Nephron (organoid): ENCODE measurements around the gene OR10G7.

ENCODE experiments used
- H3K27ac Mint-ChIP-seq, 3 experiments: 2 replicates each; pipeline ENCODE4 v1.8.0; 2020; ENCODE audit warnings: mixed read lengths in 3 of 3, mild to moderate bottlenecking in 2 of 3, moderate library complexity in 1 of 3
- H3K27me3 Mint-ChIP-seq: 2 replicates; pipeline ENCODE4 v1.8.0; 2021; ENCODE audit warnings: low read depth, mild to moderate bottlenecking, moderate library complexity, mixed read lengths
- H3K36me3 Mint-ChIP-seq: 2 replicates; pipeline ENCODE4 v1.8.0; 2020; ENCODE audit warnings: low read depth, mixed read lengths
- H3K4me1 Mint-ChIP-seq: 2 replicates; pipeline ENCODE4 v1.8.0; 2020; ENCODE audit warnings: mixed read lengths
- H3K4me3 Mint-ChIP-seq, 3 experiments: 2 replicates each; pipeline ENCODE4 v1.8.0; 2020; ENCODE audit warnings: mild to moderate bottlenecking in 3 of 3, mixed read lengths in 3 of 3, moderate library complexity in 2 of 3
- H3K9me3 Mint-ChIP-seq: 2 replicates; pipeline ENCODE4 v1.8.0; 2020; ENCODE audit warnings: mixed read lengths
- TF ChIP-seq, protein P1 (sequence below), 3 experiments: fragments of 200-600 bp; sonication (generic); IDR thresholded peaks; one replicate each; pipeline ENCODE4 v1.5.0; 2021; ENCODE audit warnings: antibody characterized with exemption in 3 of 3; ENCODE audit not compliant: unreplicated experiment in 3 of 3

OR10G7 gene

DNA sequence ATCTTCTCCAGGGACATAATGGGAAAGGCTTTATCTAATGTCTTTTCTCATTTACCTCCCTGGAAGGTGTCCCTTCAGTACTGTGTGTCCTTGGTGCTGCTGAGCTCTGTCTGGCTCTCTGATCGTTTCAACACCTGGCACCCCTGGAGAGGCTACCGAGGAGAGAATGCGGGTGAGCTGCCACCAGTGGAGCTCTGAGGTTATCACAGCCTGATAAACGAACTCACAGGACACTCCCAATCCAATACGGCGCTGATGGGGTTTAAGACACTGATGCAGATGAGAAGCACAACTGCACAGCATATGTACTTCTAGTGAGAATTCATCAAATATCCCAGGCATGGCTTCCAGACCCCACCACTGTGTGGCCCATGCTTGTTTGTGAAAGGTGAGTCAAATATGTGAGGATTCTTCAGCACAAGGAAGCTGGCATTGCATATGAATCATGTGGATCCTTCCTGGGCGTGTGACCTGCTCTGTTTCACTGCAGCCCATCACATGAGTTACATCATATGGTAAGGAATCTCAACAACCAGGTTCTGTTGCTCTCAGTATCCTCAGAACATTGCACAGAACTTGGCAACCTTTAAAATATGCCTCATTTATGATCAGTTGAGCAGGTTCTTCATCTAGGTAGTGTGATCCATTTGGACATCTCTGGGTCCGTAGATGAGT, 39.3 kb upstream of the OR10G7 start:
- H3K4me3 Mint-ChIP-seq = no peak overlapping the region

DNA sequence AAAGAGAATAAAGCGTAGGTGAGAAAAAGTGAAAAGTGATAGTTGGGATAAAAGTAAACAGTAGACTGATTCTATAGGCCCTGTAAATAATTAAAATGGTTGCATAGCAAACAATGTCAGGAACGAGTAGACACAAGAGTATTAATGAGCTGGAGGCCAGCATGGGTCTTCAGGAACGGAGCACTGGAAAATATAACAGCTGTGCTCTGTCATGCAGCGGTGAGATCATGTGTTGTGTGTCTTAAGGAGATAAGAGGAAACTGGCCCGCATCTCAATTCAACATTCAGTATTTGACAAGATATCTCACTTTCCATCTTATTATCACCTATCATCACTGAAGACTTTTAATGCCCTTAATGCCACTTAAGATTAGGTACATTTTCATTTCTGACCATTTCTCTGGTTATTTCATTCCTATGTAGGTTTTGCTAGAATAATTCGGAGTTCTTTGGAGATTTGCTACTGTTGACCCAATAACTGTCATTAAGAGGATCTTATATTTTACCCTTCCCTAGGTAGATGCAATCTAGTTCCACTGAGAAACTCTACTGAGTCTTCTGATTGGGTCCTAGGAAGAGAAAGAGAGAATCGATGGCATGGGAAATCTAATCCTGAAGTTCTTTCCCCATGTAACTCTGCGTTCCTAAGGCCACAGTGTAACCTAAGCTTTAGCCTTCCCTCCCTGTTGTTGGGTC, 38.7 kb upstream of the OR10G7 start:
- TF ChIP-seq, protein P1, sequence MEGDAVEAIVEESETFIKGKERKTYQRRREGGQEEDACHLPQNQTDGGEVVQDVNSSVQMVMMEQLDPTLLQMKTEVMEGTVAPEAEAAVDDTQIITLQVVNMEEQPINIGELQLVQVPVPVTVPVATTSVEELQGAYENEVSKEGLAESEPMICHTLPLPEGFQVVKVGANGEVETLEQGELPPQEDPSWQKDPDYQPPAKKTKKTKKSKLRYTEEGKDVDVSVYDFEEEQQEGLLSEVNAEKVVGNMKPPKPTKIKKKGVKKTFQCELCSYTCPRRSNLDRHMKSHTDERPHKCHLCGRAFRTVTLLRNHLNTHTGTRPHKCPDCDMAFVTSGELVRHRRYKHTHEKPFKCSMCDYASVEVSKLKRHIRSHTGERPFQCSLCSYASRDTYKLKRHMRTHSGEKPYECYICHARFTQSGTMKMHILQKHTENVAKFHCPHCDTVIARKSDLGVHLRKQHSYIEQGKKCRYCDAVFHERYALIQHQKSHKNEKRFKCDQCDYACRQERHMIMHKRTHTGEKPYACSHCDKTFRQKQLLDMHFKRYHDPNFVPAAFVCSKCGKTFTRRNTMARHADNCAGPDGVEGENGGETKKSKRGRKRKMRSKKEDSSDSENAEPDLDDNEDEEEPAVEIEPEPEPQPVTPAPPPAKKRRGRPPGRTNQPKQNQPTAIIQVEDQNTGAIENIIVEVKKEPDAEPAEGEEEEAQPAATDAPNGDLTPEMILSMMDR (IDR thresholded peaks at IDR 0.05; ENCODE audit: unreplicated experiment in 3 of 3) = no peak
- no peaks in the 10 kb centered on the region for H3K36me3 Mint-ChIP-seq
- no peak overlapping the region for H3K4me3 Mint-ChIP-seq
- peaks cover 7% of the 10 kb centered on the region for H3K4me1 Mint-ChIP-seq
- peak overlapping the region in 1 of 3 experiments; percentile 45 for H3K27ac Mint-ChIP-seq
- no peaks in the 10 kb centered on the region for H3K9me3 Mint-ChIP-seq
- H3K27me3 Mint-ChIP-seq = peaks cover 9% of the 10 kb centered on the region

More for the DNA sequence above, 39.3 kb upstream of the OR10G7 start:
- TF ChIP-seq, protein P1 (IDR thresholded peaks at IDR 0.05; ENCODE audit: unreplicated experiment in 3 of 3) = no peak
- H3K27ac Mint-ChIP-seq = no peak overlapping the region
- peaks cover 9% of the 10 kb centered on the region for H3K27me3 Mint-ChIP-seq
- H3K4me1 Mint-ChIP-seq = peaks cover 7% of the 10 kb centered on the region
- H3K36me3 Mint-ChIP-seq = no peaks in the 10 kb centered on the region
- no peaks in the 10 kb centered on the region for H3K9me3 Mint-ChIP-seq

- no peaks in the 10 kb centered on the region for H3K9me3 Mint-ChIP-seq
- peak overlapping the region in 1 of 3 experiments; percentile 25 for H3K27ac Mint-ChIP-seq
- H3K27me3 Mint-ChIP-seq = peaks cover 7% of the 10 kb centered on the region
These were observed 37.5 kb upstream of the OR10G7 start for GRCh38 chr11:124078591-124078990.

GRCh38 chr11:124077266-124077665, 36.1 kb upstream of the OR10G7 start:
- H3K4me3 Mint-ChIP-seq = no peak overlapping the region
- H3K36me3 Mint-ChIP-seq = no peaks in the 10 kb centered on the region
- TF ChIP-seq, protein P1 (IDR thresholded peaks at IDR 0.05; ENCODE audit: unreplicated experiment in 3 of 3) = no peak
- H3K27me3 Mint-ChIP-seq = peaks cover 4% of the 10 kb centered on the region
- peaks cover 7% of the 10 kb centered on the region for H3K4me1 Mint-ChIP-seq
- H3K9me3 Mint-ChIP-seq = no peaks in the 10 kb centered on the region
- H3K27ac Mint-ChIP-seq = no peak overlapping the region

More at GRCh38 chr11:124078591-124078990, 37.5 kb upstream of the OR10G7 start:
- no peak overlapping the region for H3K4me3 Mint-ChIP-seq
- H3K4me1 Mint-ChIP-seq = peaks cover 7% of the 10 kb centered on the region
- no peaks in the 10 kb centered on the region for H3K36me3 Mint-ChIP-seq
- TF ChIP-seq, protein P1 (IDR thresholded peaks at IDR 0.05; ENCODE audit: unreplicated experiment in 3 of 3) = no peak

- H3K9me3 Mint-ChIP-seq = no peaks in the 10 kb centered on the region
- H3K4me3 Mint-ChIP-seq = no peak overlapping the region
- no peak overlapping the region for H3K27ac Mint-ChIP-seq
- TF ChIP-seq, protein P1 (IDR thresholded peaks at IDR 0.05; ENCODE audit: unreplicated experiment in 3 of 3) = no peak
- H3K4me1 Mint-ChIP-seq = peaks cover 14% of the 10 kb centered on the region
- H3K27me3 Mint-ChIP-seq = peaks cover 12% of the 10 kb centered on the region
- H3K36me3 Mint-ChIP-seq = no peaks in the 10 kb centered on the region
These were observed 34.9 kb upstream of the OR10G7 start for GRCh38 chr11:124075841-124076651.
